Caco-2 (cell line): ENCODE results near the gene SFTA2. TPM values are rescaled to one million over a fixed set of nuclear protein-coding genes. Genes with fewer than 3 reads are reported as not detected.
"Not testable (repeated sequence)": the region's sequence is repeated elsewhere in the genome, so short reads cannot be mapped to it uniquely, and the experiment has no call there.

ENCODE experiments used
- BruUV-seq: library from RNA; stranded (reverse); fragments of 400-500 nt; replicated peaks from 2 replicates; lab custom pipeline; 2021; lab: Mats Ljungman, UMichigan
- CTCF ChIA-PET: fragments of 300-600 bp; sonication (Branson Sonifier 250); formaldehyde crosslinking; loops from one replicate; lab custom pipeline; 2022; ENCODE audit warnings: antibody characterized with exemption; lab: Charles Lee
- POLR2A ChIA-PET: fragments of 300-600 bp; sonication (Branson Sonifier 250); formaldehyde crosslinking; loops from one replicate; lab custom pipeline; 2022; ENCODE audit warnings: antibody characterized with exemption; lab: Charles Lee
- DNase-seq, 2 experiments: peaks; one replicate each; pipeline versions ENCODE4 v3.0.0 to v3.0.0-alpha.2; 2020 to 2022
- H3K27me3 ChIP-seq: replicated peaks from 2 replicates; pipeline ENCODE4 v1.6.0; 2011; ENCODE audit warnings: low read length; ENCODE audit not compliant: control insufficient read depth, insufficient read depth
- H3K36me3 ChIP-seq: 2 replicates; pipeline ENCODE4 v1.5.1; 2011; ENCODE audit warnings: low read length; ENCODE audit not compliant: control insufficient read depth, insufficient read depth
- H3K4me1 ChIP-seq: fragments of 250-450 bp; sonication (Bioruptor Pico); 2 replicates; pipeline ENCODE4 v1.5.1; 2020; ENCODE audit warnings: mild to moderate bottlenecking
- H3K4me3 ChIP-seq: 2 replicates; pipeline ENCODE4 v1.5.1; 2011; ENCODE audit warnings: low read depth, mild to moderate bottlenecking, control low read depth, low read length
- H3K9me3 ChIP-seq: fragments of 250-450 bp; sonication (Bioruptor Pico); 2 replicates; pipeline ENCODE4 v1.5.1; 2020; ENCODE audit warnings: mild to moderate bottlenecking, moderate library complexity
- H3K27ac Mint-ChIP-seq: one replicate; pipeline ENCODE4 v1.8.0; 2022; ENCODE audit warnings: mixed read lengths; ENCODE audit not compliant: unreplicated experiment
- H3K27me3 Mint-ChIP-seq: one replicate; pipeline ENCODE4 v1.8.0; 2022; ENCODE audit warnings: mixed read lengths; ENCODE audit not compliant: insufficient read depth, unreplicated experiment
- H3K36me3 Mint-ChIP-seq: one replicate; pipeline ENCODE4 v1.8.0; 2022; ENCODE audit warnings: mild to moderate bottlenecking, mixed read lengths; ENCODE audit not compliant: insufficient read depth, unreplicated experiment
- H3K4me1 Mint-ChIP-seq: one replicate; pipeline ENCODE4 v1.8.0; 2022; ENCODE audit warnings: low read depth, mixed read lengths; ENCODE audit not compliant: unreplicated experiment
- H3K4me3 Mint-ChIP-seq: one replicate; pipeline ENCODE4 v1.8.0; 2022; ENCODE audit warnings: mild to moderate bottlenecking, moderate library complexity, mixed read lengths; ENCODE audit not compliant: unreplicated experiment
- H3K9me3 Mint-ChIP-seq: one replicate; pipeline ENCODE4 v1.8.0; 2022; ENCODE audit warnings: mixed read lengths; ENCODE audit not compliant: unreplicated experiment
- CTCF ChIP-seq, 2 experiments: fragments of 200-600 bp in 1 of 2; IDR thresholded peaks; 1 replicate in 1 of 2; 2 replicates in 1 of 2; pipeline versions ENCODE4 v1.5.1 to v1.8.0; 2011 to 2022; ENCODE audit warnings: antibody characterized with exemption in 1 of 2, control low read depth in 1 of 2, inconsistent platforms in 1 of 2, low read depth in 1 of 2, low read length in 1 of 2, mild to moderate bottlenecking in 1 of 2, moderate library complexity in 1 of 2; ENCODE audit not compliant: insufficient read depth in 1 of 2, severe bottlenecking in 1 of 2, unreplicated experiment in 1 of 2
- intact Hi-C: fragments of 100-400 bp; cut with micrococcal nuclease; formaldehyde crosslinking; loops from one replicate; pipeline ENCODE4 v1.10.0; 2022; ENCODE audit not compliant: unreplicated experiment
- total RNA-seq: library from RNA; stranded (reverse); gene quantifications from 2 replicates; pipeline ENCODE4 v1.2.3, GENCODE V29; 2022

Gene SFTA2
- total RNA-seq, 1 experiment from 2014 or later, result 9.6 TPM

GRCh38 chr6:30926644-30927043 is 5.3 kb downstream of the SFTA2 start:
- Mint-ChIP-seq H3K27me3 (no peaks in the 10 kb centered on the region), H3K36me3 (peaks cover 20% of the 10 kb centered on the region), H3K9me3 (peaks cover 11% of the 10 kb centered on the region), H3K27ac (peak overlapping the region; percentile 19), H3K4me1 (peaks cover 18% of the 10 kb centered on the region), H3K4me3 (no peak overlapping the region)
- ChIA-PET POLR2A (interaction anchor here (0.6 kb wide), 1 partner anchor 161 kb away, joined by 3 read pairs; no protein-coding TSS in a partner anchor), CTCF (interaction anchor here (0.6 to 0.9 kb wide), 2 partner anchors 157 to 1019 kb away, joined by 3 to 4 read pairs; partner anchors contain the start of gene CFB)
- Histone ChIP-seq H3K27me3 (no peaks in the 10 kb centered on the region), H3K4me1 (peaks cover 6% of the 10 kb centered on the region), H3K9me3 (peaks cover 5% of the 10 kb centered on the region; the same call in 1 of the 2 replicates), H3K4me3 (no peak overlapping the region), H3K36me3 (no peaks in the 10 kb centered on the region)
- no peak for TF ChIP-seq CTCF (IDR thresholded peaks at IDR 0.05; ENCODE audit: insufficient read depth in 1 of 2, low read depth in 1 of 2, low read length in 1 of 2, severe bottlenecking in 1 of 2, unreplicated experiment in 1 of 2)
- DNase-seq, result no peak
- intact Hi-C loops, result no loop called here
- BruUV-seq, result no TSS peak

- H3K36me3 ChIP-seq, H3K4me3 ChIP-seq, DNase-seq, intact Hi-C loops, H3K4me1 Mint-ChIP-seq, POLR2A ChIA-PET, H3K27ac Mint-ChIP-seq, H3K27me3 ChIP-seq, H3K27me3 Mint-ChIP-seq, H3K9me3 ChIP-seq, H3K4me3 Mint-ChIP-seq, CTCF ChIA-PET, H3K4me1 ChIP-seq, BruUV-seq: not testable (repeated sequence)
- peaks cover 11% of the 10 kb centered on the region for H3K9me3 Mint-ChIP-seq
- peaks cover 20% of the 10 kb centered on the region for H3K36me3 Mint-ChIP-seq
Observed at GRCh38 chr6:30924040-30924627, 7.8 kb downstream of the SFTA2 start.

- no peak for TF ChIP-seq CTCF (IDR thresholded peaks at IDR 0.05; ENCODE audit: insufficient read depth in 1 of 2, low read depth in 1 of 2, low read length in 1 of 2, severe bottlenecking in 1 of 2, unreplicated experiment in 1 of 2)
- Mint-ChIP-seq H3K4me1 (peaks cover 6% of the 10 kb centered on the region), H3K36me3 (peaks cover 20% of the 10 kb centered on the region), H3K4me3 (no peak overlapping the region), H3K27ac (peak overlapping the region; percentile 38), H3K9me3 (no peaks in the 10 kb centered on the region), H3K27me3 (no peaks in the 10 kb centered on the region)
- no peak for DNase-seq
- Histone ChIP-seq H3K4me3 (no peak overlapping the region), H3K4me1 (no peaks in the 10 kb centered on the region), H3K9me3 (no peaks in the 10 kb centered on the region), H3K36me3 (no peaks in the 10 kb centered on the region), H3K27me3 (no peaks in the 10 kb centered on the region)
- BruUV-seq, result no TSS peak
- CTCF ChIA-PET, result no interaction called here
- intact Hi-C loops, result no loop called here
- POLR2A ChIA-PET, result no interaction called here
Observed at GRCh38 chr6:30922447-30922852, 9.5 kb downstream of the SFTA2 start.
